Stimulated activated CD8-positive, alpha-beta memory T cell treated with anti-CD3 and anti-CD28 coated beads, Interleukin-2, amount 100 ng/mL, for 48 hours (primary cell): Measurements from ENCODE around the gene PEPD.

ENCODE experiments used
- DNase-seq, 2 donors: peaks; one replicate each; pipeline ENCODE4 v3.0.0-alpha.2; 2020; ENCODE audit warnings: low read depth in 2 of 2

PEPD gene

GRCh38 chr19:33395561-33396550, 125.7 kb downstream of the PEPD start:
- DNase-seq = no peak

GRCh38 chr19:33394723-33395560, 126.6 kb downstream of the PEPD start:
- DNase-seq = no peak

- no peak for DNase-seq
These were observed 127.4 kb downstream of the PEPD start for GRCh38 chr19:33394006-33394722.

GRCh38 chr19:33393286-33394005, 128.1 kb downstream of the PEPD start:
- DNase-seq = no peak

DNA sequence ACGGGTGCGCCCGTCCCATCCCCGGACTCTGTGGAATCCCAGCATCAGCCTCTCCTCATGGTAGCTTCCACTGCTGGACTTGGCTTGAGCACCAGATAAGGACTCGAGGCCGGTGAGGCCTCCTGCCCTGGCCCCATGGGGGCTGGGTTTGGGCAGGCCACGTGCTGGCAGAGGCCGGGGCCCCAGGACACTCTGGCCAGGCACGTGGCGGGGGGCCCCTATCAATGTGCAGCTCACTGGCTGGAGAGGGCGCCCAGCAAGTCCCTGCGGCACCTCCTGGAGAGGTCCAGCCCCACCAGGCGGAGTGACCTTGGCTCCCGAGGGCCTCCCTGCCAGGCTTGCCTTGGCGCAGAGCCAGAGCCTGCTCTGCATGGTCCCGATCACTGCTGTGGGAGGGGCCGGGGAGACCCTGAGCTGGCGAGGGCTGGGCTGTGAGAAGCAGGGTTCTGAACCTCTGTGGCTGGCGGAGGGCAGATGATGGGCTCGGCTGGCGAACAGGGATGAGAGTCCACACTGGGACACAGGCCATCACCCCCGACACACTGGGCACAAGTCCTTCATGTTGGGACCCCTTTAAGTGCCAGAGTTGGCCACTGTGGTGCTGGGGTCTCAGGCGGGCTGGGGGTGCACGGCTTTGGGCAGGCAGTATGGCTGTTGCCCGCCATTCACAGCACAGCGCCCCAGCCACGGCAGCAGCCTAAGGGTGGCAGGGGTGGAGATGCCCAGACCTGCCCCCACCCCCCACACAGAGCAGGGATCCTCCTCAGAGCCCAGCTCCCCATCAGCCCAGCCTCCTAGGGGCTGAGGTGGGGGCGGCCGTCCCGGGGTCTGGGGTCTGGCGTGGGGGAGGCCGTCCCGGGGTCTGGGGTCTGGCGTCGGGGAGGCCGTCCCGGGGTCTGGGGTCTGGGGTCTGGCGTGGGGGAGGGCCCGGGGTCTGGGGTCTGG, 129.0 kb downstream of the PEPD start:
- DNase-seq = no peak

- no peak for DNase-seq
These were observed 129.9 kb downstream of the PEPD start for GRCh38 chr19:33391631-33392249.

GRCh38 chr19:33390908-33391630, 130.5 kb downstream of the PEPD start:
- no peak for DNase-seq

DNA sequence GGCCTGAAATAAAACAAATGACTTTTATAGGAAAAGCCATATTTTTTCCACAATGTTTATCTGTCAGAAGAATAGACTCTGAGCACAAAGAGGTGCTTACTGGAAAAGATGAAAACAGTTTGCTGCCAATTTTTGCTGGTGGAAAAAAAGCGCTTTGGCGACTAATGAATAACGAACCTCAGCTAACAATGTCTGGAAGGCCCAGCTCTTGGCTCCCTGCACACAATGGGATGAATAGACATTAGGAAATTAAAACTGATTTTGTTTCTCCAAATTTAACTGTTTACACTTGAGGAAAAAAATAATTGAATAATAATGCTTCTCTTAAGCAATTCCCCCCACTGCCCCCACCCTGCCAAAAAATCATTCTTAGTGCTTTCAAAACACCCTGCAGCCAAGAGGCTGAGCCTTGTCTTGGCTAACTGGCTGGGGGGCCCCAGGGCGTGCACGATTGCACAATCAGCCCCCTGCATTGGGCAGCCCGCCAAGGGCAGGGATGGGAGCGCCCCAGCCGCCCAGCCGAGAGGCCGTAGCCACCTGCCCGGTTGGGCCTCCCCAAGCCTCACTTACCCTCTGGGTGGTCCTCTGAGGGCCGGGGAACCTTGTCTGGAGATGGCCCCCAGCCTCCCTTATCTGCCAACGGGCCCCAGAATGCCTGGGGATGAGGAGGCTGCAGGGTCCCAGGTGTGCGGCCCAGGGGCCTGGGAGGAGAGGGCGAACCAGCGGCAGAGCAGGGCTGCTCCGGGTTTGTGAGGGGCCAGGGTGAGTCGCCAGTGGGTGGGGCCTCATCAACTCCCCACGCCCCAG, 131.3 kb downstream of the PEPD start:
- DNase-seq = no peak

DNA sequence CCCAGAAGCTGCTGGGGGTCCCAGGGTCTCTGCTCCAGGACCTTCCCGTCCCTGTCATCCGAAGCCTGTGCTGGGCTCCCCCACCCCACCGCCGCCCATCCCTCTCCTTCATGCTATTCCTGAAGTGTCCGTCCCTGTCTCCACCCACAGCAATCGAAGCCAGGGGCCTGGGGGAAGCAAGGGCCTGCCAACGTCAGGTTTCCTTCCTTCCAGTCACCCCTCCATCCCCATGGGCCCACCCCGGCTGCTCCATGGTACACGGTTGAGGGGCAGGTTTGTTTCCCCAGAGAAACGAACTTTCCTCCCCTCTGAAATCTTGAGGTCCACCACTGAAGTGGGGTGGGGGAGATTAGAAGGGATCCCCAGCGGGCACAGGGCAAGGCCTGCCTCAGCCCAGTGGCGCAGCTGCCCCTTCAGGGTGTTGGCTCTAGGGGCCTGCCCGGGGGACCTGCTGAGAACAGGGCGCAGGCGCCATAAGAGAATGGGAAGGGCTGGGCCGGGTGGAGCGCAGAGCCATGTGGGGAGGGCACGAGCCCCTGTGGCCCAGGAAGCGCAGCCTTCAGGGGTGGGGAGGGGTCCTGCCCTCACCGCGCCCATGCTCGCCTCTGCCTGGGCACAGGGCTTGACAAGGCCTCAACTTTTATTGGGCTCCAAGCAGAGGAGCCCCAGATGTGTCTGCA, 132.0 kb downstream of the PEPD start:
- no peak for DNase-seq

GRCh38 chr19:33388725-33389420, 132.7 kb downstream of the PEPD start:
- DNase-seq = no peak

GRCh38 chr19:33388231-33388724, 133.3 kb downstream of the PEPD start:
- no peak for DNase-seq

GRCh38 chr19:33387351-33388230, 134.0 kb downstream of the PEPD start:
- DNase-seq = no peak

- DNase-seq = no peak
These were observed 135.2 kb downstream of the PEPD start for GRCh38 chr19:33386361-33386858.

DNA sequence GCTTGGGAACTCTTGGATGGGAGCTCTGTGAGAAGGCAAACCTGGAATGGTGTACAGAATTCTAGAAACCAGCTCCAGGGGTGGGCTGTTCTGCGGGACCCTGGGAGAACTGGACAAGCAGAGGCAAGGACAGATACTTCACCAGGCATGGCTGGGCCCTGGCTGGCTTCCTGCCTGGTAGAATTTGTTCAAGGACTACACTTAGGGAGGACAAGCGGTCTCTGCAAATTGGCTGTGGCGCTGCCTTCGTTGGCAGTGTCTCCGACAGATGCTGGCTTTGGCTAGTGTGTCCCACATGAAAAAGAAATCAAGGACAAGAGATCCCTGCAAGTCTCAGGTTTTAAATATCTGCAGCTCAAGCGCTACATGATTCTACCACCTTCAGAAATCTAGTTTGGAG, 135.6 kb downstream of the PEPD start:
- no peak for DNase-seq

DNA sequence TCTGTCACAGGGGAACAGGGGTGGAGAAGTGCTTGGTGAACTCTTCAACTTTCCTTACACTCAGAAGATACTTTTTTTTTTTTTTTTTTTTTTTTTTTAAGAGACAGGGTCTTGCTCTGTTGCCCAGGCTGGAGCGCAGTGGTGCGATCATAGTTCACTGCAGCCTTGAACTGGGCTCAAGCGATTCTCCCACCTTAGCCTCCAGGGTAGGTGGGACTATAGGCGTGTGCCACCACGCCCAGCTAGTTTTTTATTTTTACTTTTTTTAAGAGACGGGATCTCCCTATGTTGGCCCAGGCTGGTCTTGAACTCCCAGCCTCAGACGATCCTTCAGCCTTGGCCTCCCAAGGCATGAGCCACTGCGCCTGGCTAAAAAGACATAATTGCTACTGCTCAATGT, 136.6 kb downstream of the PEPD start:
- no peak for DNase-seq
